Measurements from ENCODE around the gene KLF13.
"Not testable (repeated sequence)": the region's sequence is repeated elsewhere in the genome, so short reads cannot be mapped to it uniquely, and the experiment has no call there.

The KLF13 gene

DNA sequence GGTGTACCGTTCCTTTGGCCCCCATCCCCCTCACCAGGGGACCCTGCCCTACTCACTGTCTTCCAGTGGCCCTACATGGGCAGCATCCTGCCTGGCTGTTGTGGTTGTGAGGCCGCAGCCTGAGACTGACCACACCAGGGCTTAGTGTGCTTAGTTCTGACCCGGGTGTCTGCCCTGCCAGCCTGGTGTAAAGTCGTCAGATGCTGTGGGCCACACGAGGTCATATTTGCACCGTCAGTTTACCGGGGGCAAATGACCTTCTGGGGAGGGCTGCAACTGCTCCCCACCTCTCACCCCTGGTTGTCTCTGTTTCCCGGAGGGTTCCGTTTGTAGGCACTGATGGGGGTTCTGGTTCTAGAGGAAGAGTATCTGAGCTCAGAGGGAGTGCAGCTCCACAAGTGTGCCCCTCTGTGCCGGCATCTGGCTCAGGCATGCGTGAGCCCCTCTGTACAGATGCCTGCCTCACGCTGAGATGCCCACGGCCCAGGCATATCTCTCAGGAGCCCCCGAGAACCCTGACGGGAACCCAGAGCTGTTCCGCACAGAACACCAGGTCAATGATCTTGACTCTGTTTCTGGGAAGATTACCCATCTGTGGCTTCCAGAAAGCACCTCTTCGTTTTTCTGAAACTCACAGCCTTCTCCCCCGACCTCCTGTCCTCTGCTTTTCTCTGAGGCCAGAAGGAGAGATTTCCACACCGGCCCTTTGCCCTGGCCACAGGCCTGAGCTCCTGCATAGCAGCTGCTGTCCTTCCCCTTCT lies 19.2 kb downstream of the KLF13 start:
- no peak for DNase-seq (ENCODE audit: low read depth in 2 of 2)

DNA sequence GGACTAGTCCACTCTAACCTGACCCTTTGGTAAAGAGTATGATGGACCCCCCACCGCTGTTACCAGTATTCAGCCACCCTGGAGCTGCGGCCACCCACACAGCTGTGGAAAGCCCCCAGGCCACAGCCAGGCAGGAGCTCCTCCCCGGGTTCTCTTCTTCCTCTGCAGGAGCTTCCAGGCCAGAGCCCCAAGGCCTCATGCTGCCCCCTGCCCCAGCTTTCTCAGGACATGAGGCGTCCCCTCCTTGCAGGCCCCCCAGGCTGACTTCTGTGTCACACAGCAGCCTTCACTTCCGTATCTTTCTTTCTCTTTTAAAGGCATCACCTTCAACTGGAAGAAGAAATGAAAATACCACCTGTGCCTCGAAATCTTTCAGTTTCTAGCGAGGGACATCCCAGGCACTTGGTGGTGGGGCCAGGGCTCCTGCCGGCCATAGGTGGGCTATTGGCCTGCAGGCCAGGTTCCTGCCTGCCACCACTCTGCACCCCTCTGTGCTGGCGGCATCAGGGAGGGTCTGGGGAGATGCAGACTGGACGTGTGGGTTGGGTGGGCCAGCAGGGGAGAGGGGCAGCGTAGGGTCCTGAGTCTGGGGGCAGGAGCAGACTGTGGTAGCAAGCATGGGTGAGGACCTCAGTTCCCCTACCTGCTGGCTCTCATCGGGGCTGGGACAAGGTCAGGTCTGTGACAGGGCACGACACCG lies 19.9 kb downstream of the KLF13 start:
- DNase-seq (ENCODE audit: low read depth in 2 of 2) = no peak

DNA sequence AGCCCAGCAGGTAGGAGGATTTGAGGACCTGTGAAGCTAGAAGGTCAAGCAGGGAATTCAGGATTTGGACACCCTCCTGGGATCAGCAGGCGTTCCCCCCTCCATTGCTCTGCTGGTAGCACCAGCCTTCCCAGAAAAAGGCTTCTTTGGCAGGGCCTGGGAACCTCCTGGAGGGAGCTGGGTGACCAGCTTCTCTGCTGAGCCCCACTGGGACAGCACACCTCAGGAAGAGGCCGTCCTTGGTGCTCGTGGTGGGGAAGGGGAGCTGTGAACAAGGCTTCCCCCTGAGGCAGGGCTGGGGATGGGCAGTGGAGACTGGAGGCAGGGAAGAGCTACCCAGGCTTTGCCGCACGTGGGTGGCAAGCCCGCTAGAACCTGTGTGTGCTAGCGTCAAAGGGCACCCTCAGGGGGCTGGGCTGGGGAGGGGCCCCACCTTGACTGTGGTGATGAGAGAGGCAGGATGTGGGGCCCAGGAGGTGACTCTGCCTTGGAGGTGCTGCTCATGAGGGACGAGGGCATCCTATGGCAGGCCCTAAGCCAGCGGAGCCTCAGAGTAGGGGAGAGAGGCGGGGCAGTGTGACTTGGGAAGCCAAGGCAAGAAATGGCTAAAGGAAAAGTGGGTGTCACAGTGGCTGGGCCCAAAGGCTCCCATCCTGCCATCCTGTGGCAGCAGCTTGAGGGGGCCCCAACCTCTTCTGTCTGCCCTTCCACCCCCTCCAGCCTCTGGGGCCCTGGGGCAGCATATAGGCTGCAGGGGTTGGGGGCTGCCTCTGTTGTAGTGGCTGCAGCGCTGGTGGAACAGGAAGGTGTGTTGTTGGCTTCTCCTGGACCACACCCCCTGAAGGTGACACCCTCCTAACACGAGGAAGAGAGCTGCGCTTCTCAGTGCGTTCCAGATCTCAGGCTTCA lies 20.7 kb downstream of the KLF13 start:
- peak; percentile 68 to 79 for DNase-seq (ENCODE audit: low read depth in 2 of 2)

DNA sequence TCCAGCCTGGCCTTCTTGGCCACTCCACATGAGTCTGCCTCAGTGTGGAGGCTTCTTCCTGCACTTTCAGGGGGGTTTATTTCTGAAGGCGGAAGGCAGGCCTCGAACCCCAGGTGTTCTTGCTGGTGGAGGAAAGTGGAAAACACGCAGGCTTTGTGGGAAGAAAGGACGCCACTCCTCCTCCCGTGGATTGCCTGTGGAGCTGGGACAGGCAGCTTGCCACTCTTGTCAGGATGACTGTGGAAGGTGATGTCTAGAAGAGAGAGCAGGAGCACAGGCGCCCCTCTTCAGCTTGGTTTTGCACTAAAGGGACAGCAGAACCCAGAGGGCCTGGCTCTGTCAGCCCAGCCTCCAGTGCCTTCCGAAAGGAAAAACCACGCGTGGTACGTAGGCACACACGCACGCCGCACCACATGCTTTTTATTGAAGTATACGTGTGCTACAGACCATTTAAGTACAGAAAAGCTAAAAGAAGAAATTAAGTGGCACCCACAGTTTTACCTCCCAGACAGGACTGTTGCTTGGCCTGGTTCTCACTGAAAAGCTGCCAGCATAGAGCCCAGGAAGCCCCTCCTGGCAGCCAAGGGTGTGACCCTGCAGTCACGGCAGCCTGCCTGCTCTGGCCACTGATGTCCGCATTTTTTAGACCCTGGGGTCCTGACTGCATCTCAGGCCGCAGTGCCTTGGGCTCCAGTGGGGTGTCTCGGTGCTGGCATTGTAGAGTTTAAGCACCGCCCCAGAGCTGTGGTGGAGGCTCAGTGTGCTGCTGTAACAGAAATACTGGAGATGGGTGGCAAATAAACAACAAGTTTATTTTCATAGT lies 21.6 kb downstream of the KLF13 start:
- DNase-seq (ENCODE audit: low read depth in 2 of 2) = no peak

DNA sequence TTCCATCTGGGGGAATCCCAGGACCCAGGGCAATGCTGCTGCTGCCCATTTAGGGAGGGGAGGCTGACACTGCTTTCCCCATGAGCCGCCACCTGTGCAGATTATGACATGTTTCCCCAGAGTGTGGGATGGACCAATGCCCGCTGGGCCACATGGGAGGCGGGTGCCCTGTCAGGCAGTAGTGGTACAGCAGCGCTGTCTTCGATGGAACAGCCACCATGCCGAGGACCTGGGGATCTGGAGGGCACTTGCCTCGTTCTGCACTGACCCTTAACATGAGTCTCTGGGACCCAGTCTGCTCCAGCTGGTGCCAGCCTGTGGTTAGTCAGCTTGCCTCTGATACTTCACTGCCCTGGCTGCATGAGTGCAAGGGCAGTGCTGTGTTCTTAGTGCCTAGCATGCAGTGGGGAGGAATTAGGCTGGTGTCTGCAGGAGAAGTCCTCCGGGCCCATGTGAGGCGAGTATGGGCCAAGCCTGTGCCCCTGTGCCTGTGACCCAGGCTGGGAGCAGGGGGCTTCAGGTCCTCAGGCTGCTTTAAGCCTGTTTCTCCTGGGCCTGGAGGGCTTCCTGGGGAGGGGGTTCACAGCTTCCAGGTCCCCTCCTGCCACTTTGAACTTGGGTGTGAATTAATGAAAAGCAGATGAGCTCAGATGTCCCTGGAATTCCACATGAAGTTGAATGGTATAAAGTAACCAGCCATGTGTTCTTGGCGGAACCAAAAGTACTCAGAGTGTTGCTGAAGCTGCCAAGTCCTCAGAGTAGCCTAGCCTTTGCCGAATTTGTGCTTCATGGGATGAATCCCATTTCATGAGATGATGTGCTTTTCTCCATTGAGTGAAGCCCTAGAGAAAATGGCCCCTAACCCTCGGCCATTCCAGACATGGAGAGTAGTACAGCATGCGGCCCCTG lies 22.9 kb downstream of the KLF13 start:
- no peak for DNase-seq (ENCODE audit: low read depth in 2 of 2)

DNA sequence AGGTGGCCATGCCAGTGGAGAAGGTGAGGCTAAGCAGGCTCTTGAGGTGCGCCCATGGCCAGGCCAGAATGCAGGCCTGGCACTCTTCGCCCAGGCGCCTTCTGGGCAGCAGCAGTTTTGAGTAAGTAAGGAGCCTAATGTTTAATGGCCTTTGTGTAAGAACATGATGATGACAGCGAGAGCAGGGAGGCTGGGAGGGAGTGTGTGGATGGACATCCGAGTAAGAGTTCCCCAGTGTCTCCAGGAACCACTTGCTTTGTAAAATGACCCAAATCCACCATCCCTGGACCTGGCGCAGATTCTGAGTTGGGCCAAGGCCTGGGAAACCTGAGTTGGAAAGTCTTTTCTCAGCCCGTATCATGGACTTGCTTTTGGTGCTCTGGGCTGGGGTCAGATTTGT lies 24.1 kb downstream of the KLF13 start:
- no peak for DNase-seq (ENCODE audit: low read depth in 2 of 2)

DNA sequence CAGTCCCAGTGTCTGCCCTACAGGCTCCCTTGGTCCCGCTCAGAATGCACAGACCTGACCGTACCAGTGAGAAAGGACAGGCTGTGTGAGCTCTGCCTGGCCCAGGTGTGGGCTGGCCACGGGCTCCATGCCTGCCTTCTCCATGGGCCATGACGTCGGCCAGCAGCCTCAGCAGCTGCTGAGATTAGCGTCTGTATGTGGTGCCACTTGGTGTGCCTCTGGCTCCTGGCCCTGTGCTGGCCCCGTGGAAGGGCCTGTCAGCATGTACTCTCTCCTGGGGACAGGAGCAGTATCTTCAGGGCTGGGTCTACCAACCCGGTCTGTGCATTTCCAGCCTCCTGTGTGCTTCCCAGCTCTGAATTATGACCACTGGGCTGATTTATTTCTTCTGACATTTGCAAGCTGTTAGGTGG lies 25.7 kb downstream of the KLF13 start:
- DNase-seq (ENCODE audit: low read depth in 2 of 2) = no peak

DNA sequence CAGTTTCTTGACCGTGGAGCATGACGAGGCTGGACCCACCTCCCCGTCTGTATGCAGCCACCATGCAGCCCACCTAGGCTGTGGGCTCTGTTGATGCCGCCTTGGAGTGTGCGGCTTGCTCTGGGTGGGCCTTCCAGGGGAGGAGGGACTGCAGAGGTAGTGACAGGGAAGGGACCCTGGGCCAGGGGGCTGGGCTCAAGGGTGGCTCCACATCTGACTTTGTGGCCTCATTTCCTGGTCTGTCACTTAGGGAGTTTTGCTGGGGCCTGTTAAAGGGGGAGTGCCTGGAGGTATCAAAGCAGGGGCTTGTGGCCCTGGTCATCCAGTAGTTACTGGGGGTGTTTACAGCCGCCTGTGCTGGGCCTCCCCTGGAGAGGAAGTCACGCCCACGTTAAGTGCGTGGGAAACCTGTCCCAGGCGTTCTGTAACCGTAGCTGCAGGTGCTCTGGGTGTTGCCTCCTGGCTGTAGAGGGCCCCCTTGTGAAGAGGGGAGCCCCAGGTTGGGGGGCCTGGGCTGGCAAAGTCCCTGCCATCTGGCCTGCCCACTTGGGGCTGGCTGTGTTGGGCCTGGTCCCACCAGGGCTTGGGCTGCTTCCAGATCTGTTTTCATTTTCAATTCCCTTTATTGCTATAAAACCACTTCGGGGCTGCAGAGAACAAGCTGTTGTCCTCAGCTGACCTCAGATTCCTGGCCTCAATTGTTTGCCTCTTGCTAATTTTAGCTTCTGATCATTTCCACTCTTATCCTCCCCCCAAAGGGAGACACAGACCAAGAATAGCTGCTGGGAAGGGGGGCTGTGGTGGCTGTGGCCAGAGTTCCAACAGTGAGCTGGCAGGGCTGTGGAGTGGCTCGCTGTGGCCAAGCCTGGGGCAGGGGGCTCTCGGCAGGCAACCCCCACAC lies 26.5 kb downstream of the KLF13 start:
- no peak for DNase-seq (ENCODE audit: low read depth in 2 of 2)

DNA sequence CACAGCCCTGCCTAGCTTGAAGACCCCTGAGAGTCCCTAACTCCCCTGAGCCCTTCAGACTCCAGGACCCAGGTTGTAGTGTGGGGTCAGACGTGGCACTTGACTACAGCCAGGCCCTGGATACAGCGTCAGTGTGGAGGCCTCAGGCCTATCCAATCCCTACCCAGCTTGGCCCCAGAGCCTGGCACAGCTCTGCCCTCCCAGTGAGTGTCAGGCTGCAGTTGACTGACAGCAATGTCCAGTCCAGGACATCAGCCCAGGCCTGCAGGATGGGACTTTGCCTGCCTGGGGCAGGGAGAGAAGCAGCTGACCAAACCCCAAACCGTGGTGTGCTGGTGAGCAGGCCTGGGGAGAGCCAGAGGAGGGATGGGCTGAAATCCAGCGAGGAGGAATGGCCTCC lies 27.3 kb downstream of the KLF13 start:
- DNase-seq (ENCODE audit: low read depth in 2 of 2) = no peak

DNA sequence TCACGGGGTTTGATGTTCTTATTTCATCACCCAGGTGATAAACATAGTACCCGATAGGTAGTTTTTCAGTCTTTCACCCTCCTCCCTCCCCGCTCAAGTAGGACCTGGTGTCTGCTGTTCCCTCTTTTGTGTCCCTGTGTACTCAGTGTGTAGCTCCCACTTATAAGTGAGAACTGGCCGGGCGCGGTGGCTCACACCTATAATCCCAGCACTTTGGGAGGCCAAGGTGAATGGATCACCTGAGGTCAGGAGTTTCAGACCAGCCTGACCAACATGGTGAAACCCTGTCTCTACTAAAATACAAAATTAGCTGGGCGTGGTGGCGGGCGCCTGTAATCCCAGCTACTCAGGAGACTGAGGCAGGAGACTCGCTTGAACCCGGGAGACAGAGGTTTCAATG lies 29.5 kb downstream of the KLF13 start:
- DNase-seq (ENCODE audit: low read depth in 2 of 2) = not testable (repeated sequence)

DNA sequence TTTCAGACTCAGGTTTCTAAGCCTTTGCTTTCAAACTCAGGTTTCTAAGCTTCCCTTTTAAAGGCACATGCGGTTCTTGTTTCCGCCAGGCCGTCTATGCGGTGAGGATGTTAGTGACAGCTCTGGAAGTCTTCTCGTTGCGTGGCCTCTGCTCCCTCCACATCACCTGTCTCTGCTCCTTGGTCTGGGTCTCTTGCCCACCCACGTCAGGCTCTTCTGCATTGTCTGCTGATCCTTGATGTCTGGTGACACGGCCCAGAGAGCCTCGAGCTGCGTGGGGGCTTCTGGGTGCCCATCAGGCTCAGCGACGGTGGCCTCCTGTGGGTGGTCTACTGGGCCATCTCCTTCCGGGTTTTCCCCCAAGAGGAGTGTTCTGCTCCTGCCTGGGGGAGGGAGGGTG lies 30.5 kb downstream of the KLF13 start:
- no peak for DNase-seq (ENCODE audit: low read depth in 2 of 2)

DNA sequence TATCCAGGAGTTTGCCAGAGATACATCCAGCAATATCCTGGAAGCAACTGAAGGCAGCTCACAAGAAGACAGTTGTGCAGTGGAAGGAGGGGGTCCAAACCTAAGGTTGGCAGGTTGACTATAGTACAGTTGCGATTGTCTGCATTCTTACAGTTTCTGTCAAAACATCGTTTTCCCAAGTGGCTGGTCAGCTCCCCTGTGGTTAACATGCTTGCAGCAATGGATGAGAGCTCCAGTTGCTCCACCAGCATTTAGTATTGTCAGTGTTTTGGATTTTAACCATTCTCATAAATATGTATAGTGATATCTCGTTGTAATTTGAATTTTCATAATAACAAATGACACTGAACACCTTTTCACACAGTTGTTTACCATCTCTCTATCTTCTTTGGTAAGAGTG lies 31.5 kb downstream of the KLF13 start:
- DNase-seq (ENCODE audit: low read depth in 2 of 2) = no peak

DNA sequence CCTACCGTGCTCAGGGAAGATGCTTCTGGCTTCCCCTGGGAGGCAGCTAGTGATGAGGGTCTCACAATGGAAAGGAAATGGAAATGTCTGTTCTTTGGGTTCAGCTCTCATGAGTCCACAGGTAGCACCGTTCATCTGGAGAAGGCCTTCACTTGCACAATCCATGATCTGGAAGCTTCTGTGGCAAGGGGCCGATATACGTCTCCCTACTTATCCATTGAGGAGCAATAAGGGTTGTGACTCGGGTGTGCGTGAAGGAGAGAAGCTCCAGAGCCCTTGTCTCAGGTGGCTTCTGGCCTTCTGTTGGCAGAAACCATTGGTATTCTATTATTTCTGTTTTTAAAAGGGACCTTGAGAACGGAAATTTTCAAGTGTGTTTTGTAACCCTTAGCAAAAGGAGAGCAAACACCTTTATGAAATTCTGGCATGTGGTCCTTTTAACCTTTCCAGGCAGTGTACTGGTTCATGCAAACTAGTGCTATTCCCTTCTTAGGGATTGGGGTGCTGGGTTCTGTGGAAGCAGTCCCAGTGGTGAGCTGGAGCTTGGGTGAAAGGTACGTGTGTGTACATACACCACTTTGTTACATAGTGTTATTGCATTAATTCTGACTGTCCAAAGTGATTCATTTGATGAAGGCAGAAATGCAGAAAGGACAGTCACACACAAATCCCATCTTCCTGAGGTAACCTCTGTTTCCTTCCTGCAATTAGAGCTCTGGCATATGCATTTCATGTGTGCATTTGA lies 32.5 kb downstream of the KLF13 start:
- no peak for DNase-seq (ENCODE audit: low read depth in 2 of 2)

DNA sequence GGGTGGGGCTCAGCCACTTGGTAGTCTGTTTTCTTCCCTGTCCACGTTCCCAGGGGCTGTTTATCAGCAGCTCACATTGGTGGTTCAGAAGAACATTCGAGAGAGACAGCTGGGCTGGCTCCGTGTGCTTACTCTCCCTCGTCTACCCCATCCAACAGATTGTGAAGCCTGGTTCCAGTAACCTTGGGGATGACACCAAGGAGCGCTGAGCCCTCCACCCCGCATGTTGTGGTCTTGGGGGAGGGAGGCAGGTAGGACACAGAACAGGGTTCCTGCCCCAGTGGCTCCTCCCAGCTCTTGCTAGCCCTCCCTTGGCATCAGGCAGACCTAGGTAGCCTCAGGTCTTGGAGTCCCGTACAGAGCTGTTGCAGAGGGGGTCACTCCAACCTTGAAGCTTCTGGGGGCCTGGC lies 33.1 kb downstream of the KLF13 start:
- no peak for DNase-seq (ENCODE audit: low read depth in 2 of 2)

DNA sequence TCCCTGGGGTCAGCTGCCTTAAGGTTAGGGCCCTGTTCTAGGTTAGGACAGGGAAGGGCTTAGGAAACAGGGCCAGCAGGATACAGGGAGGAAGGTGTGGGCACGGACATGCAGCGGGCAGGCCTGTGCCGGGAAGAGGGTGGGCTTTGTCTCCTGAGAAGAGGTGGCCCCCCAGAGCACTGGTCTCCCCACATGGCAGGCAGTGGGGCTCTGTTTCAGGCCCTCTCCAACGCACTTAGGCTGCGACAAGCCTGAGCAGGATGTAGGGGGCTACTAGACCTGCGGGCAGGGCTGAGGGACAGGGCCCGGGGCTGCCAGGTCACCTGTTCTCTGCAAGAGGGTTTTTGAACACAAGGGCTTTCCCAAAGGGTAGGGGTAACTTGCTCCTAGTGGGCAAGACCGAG lies 33.5 kb downstream of the KLF13 start:
- no peak for DNase-seq (ENCODE audit: low read depth in 2 of 2)

DNA sequence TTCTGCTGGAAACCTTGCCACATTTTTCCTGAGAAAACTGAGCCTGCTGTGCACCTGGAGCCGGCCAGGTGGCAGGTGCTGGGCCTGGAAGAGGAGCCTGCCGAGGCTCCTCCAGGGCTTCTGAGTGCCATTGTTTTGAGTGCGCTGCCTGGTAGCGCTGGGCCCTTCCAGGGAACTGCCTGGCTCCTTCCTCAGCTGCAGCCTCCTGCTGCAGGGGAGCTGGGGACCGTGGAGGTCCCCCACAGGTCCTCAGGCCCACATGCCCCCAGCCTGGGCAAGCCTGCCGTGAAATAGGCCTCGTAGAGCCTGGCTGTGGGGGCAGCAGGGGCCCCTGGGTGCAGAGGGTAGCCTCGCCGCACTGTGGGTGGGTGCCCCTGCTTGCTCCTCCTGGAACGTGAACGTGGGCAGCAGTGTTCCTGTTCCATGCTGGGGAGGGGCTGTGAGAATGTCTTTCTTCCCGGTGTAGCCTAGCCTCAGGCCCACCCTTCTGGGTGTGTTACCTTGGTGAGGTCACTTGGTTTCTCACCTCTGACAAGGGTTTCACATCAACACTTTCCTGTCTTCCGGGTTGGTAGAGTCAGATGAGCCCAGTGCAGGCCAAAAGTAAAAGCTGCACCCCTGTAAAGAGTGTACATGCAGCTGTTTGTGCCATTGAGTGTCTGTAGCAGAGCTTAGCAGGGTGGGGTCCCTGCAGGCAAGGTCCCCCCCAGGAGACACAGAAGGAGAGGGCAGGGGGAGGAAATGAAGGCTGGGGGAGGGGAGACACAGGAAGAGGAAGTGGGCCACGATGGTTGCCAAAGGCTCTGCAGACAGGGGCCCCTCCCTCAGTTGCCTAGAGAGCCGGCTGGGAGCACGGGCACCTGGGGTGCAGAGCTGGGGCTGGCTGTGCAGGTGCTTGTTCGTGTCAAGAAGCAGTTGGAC lies 34.5 kb downstream of the KLF13 start:
- no peak for DNase-seq (ENCODE audit: low read depth in 2 of 2)

DNA sequence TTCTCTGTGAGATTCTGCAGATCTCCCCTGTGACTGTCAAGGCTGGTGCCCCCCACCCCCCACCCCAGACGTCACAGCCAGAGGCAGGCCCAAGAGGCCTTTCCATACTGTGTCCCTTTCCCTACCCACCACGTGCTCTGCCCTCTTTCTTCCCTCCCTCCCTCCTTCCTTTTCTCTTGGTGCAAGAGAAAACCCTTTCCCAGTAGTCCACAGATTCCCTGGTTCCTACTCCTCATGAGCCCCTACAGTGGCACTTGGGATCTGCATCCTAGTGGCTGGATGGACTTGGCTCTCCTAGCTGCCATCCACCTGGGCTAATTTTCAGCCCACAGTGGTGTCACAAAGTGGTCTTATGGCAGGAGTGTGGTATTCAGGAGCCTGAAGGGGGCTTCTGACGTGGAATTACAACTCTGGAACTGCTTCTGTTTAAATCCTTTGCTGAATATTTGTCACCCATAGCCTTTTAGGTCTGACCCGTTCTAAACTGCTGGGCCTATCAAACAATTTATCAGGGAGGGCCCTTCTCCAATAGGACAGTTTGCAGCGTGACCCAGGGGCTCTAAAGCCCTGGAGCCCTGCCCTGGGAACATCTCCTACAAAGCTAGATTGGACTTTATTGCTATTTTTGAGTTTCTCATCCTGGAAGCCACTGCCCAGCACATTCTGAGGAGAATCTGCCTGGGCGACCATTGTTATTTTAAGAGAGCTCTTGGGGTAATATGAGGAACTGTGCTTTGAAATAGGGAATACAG lies 35.3 kb downstream of the KLF13 start:
- no peak for DNase-seq (ENCODE audit: low read depth in 2 of 2)

Data from activated CD4-positive, alpha-beta T cell treated with anti-CD3 and anti-CD28 coated beads for 24 hours (primary cell).